Esophagus squamous epithelium (tissue), 4 donors: ENCODE measurements around the gene DZIP1.

Experiments
- POLR2A ChIP-seq, 4 donors: fragments of 450-650 bp; IDR thresholded peaks; one replicate each; pipeline ENCODE4 v1.6.1; 2017; ENCODE audit warnings: antibody characterized with exemption in 4 of 4, mild to moderate bottlenecking in 4 of 4, moderate library complexity in 3 of 4
- TF ChIP-seq, protein P1 (sequence below), 6 experiments: fragments of 450-650 bp in 4 of 6; fragments of 200-600 bp in 2 of 6; sonication (generic) in 2 of 6; IDR thresholded peaks; one replicate each; pipeline ENCODE4 v1.5.1; 2016 to 2019; ENCODE audit warnings: antibody characterized with exemption in 6 of 6, mild to moderate bottlenecking in 4 of 6, moderate library complexity in 4 of 6

DNA sequence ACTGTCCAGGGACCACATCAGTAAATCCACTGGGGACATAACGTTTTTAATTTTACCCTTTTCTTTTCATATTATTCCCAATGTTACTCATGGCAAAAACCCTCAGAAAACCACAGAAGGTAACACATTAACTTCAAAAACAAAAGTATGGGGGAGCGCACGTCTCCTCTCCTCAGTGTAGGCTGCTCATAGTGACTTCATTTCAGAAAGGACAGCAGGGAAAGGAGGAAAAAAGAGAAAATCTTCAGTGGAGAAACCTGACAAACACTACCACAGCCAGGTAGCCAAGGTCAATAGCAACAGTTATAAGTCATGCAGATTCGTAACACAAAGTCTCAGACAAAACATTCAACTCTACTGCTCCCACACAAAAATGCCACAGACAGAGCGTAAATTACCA, 21.4 kb downstream of the DZIP1 start:
- TF ChIP-seq, protein P1, sequence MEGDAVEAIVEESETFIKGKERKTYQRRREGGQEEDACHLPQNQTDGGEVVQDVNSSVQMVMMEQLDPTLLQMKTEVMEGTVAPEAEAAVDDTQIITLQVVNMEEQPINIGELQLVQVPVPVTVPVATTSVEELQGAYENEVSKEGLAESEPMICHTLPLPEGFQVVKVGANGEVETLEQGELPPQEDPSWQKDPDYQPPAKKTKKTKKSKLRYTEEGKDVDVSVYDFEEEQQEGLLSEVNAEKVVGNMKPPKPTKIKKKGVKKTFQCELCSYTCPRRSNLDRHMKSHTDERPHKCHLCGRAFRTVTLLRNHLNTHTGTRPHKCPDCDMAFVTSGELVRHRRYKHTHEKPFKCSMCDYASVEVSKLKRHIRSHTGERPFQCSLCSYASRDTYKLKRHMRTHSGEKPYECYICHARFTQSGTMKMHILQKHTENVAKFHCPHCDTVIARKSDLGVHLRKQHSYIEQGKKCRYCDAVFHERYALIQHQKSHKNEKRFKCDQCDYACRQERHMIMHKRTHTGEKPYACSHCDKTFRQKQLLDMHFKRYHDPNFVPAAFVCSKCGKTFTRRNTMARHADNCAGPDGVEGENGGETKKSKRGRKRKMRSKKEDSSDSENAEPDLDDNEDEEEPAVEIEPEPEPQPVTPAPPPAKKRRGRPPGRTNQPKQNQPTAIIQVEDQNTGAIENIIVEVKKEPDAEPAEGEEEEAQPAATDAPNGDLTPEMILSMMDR (IDR thresholded peaks at IDR 0.05), result no peak
- TF ChIP-seq POLR2A (IDR thresholded peaks at IDR 0.05), result no peak
